ENCODE data around the gene NCR2. TPM values are rescaled to one million over a fixed set of nuclear protein-coding genes. Genes with fewer than 3 reads are reported as not detected.

Gene NCR2
- total RNA-seq, 1 experiment from 2014 or later: not detected

- POLR2A ChIA-PET (ENCODE audit: unreplicated experiment): no interaction called here
- Histone ChIP-seq H3K4me3 (no peak overlapping the region), H3K79me2 (ENCODE audit: low read depth) (no peaks in the 10 kb centered on the region), H3K36me3 (ENCODE audit: low read depth) (no peaks in the 10 kb centered on the region), H3K4me2 (no peak overlapping the region), H3K9me2 (ENCODE audit: insufficient read depth) (no peaks in the 10 kb centered on the region), H3K27me3 (ENCODE audit: insufficient read depth, low read depth) (peaks cover 74% of the 10 kb centered on the region), H4K20me1 (ENCODE audit: insufficient read depth) (no peaks in the 10 kb centered on the region), H3K27ac (no peak overlapping the region), H2AFZ (no peak overlapping the region), H3F3A (ENCODE audit: insufficient read depth, low read depth) (no peaks in the 10 kb centered on the region), H3K4me1 (replicated peaks; ENCODE audit: insufficient read depth) (no peaks in the 10 kb centered on the region), H3K9me3 (ENCODE audit: insufficient read depth, low read depth) (no peaks in the 10 kb centered on the region)
- intact Hi-C loops (cut with micrococcal nuclease; ENCODE audit: unreplicated experiment): no loop called here
- no TSS peak for BruUV-seq (replicated peaks)
- TF ChIP-seq CTCF (conservative IDR thresholded peaks at IDR 0.05): no peak
- no peak for TF ChIP-seq EZH2 (IDR thresholded peaks at IDR 0.05; ENCODE audit: low read depth)
- CTCF ChIA-PET: no interaction called here
- DNase-seq: no peak
These were observed 1.4 kb downstream of the NCR2 start for GRCh38 chr6:41336824-41337223.

- DNase-seq: no peak
- CTCF ChIA-PET: no interaction called here
- Histone ChIP-seq H3K27me3 (ENCODE audit: insufficient read depth, low read depth) (peaks cover 72% of the 10 kb centered on the region), H3K4me3 (no peak overlapping the region), H2AFZ (no peak overlapping the region), H3K79me2 (ENCODE audit: low read depth) (no peaks in the 10 kb centered on the region), H3K36me3 (ENCODE audit: low read depth) (no peaks in the 10 kb centered on the region), H3K4me2 (no peak overlapping the region), H3K9me3 (ENCODE audit: insufficient read depth, low read depth) (no peaks in the 10 kb centered on the region), H3K9me2 (ENCODE audit: insufficient read depth) (no peaks in the 10 kb centered on the region), H3F3A (ENCODE audit: insufficient read depth, low read depth) (no peaks in the 10 kb centered on the region), H3K4me1 (replicated peaks; ENCODE audit: insufficient read depth) (no peaks in the 10 kb centered on the region), H3K27ac (no peak overlapping the region), H4K20me1 (ENCODE audit: insufficient read depth) (no peaks in the 10 kb centered on the region)
- POLR2A ChIA-PET (ENCODE audit: unreplicated experiment): no interaction called here
- BruUV-seq (replicated peaks): no TSS peak
- TF ChIP-seq EZH2 (IDR thresholded peaks at IDR 0.05; ENCODE audit: low read depth) (no peak), CTCF (conservative IDR thresholded peaks at IDR 0.05) (no peak)
- intact Hi-C loops (cut with micrococcal nuclease; ENCODE audit: unreplicated experiment): no loop called here
These were observed 2.3 kb downstream of the NCR2 start for GRCh38 chr6:41337709-41338108.

- Histone ChIP-seq H3K79me2 (ENCODE audit: low read depth) (no peaks in the 10 kb centered on the region), H3K9me3 (ENCODE audit: insufficient read depth, low read depth) (no peaks in the 10 kb centered on the region), H3K4me3 (no peak overlapping the region), H4K20me1 (ENCODE audit: insufficient read depth) (no peaks in the 10 kb centered on the region), H3K36me3 (ENCODE audit: low read depth) (no peaks in the 10 kb centered on the region), H3K9me2 (ENCODE audit: insufficient read depth) (no peaks in the 10 kb centered on the region), H3K27ac (no peak overlapping the region), H2AFZ (no peak overlapping the region), H3F3A (ENCODE audit: insufficient read depth, low read depth) (no peaks in the 10 kb centered on the region), H3K27me3 (ENCODE audit: insufficient read depth, low read depth) (peaks cover 71% of the 10 kb centered on the region), H3K4me1 (replicated peaks; ENCODE audit: insufficient read depth) (no peaks in the 10 kb centered on the region), H3K4me2 (no peak overlapping the region)
- intact Hi-C loops (cut with micrococcal nuclease; ENCODE audit: unreplicated experiment): no loop called here
- ChIA-PET CTCF (no interaction called here), POLR2A (ENCODE audit: unreplicated experiment) (interaction anchor here (0.6 kb wide), 1 partner anchor 1454 kb away, joined by 7 read pairs; no protein-coding TSS in a partner anchor)
- TF ChIP-seq EZH2 (IDR thresholded peaks at IDR 0.05; ENCODE audit: low read depth) (no peak), CTCF (conservative IDR thresholded peaks at IDR 0.05) (no peak)
- no peak for DNase-seq
- BruUV-seq (replicated peaks): no TSS peak
These were observed 3.3 kb downstream of the NCR2 start for GRCh38 chr6:41338659-41339058.

All from PC-9 (cell line).